ENCODE data around the gene TGM3. TPM values are rescaled to one million over a fixed set of nuclear protein-coding genes. Genes with fewer than 3 reads are reported as not detected.

Gene TGM3
- total RNA-seq, 1 experiment from 2014 or later: not detected

GRCh38 chr20:2349801-2350200, 54.0 kb downstream of the TGM3 start:
- Mint-ChIP-seq H3K4me1 (ENCODE audit: insufficient read depth, unreplicated experiment) (no peaks in the 10 kb centered on the region), H3K27me3 (ENCODE audit: insufficient read depth, unreplicated experiment) (no peaks in the 10 kb centered on the region), H3K36me3 (ENCODE audit: insufficient read depth, unreplicated experiment) (no peaks in the 10 kb centered on the region), H3K4me3 (ENCODE audit: unreplicated experiment) (no peak overlapping the region), H3K9me3 (ENCODE audit: unreplicated experiment) (no peaks in the 10 kb centered on the region), H3K27ac (ENCODE audit: low read depth, unreplicated experiment) (no peak overlapping the region)
- CTCF ChIA-PET: interaction anchor here (0.5 to 2.0 kb wide), 6 partner anchors 16 to 499 kb away, joined by 3 to 6 read pairs (median 3); no protein-coding TSS in a partner anchor
- intact Hi-C loops (cut with micrococcal nuclease): loop anchor here (10.0 kb wide), 1 partner anchor 115 kb away; no protein-coding TSS in a partner anchor
- no TSS peak for BruUV-seq (replicated peaks)
- POLR2A ChIA-PET: interaction anchor here (0.6 kb wide), 1 partner anchor 66 kb away, joined by 3 read pairs; no protein-coding TSS in a partner anchor
- TF ChIP-seq, protein P1, sequence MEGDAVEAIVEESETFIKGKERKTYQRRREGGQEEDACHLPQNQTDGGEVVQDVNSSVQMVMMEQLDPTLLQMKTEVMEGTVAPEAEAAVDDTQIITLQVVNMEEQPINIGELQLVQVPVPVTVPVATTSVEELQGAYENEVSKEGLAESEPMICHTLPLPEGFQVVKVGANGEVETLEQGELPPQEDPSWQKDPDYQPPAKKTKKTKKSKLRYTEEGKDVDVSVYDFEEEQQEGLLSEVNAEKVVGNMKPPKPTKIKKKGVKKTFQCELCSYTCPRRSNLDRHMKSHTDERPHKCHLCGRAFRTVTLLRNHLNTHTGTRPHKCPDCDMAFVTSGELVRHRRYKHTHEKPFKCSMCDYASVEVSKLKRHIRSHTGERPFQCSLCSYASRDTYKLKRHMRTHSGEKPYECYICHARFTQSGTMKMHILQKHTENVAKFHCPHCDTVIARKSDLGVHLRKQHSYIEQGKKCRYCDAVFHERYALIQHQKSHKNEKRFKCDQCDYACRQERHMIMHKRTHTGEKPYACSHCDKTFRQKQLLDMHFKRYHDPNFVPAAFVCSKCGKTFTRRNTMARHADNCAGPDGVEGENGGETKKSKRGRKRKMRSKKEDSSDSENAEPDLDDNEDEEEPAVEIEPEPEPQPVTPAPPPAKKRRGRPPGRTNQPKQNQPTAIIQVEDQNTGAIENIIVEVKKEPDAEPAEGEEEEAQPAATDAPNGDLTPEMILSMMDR (IDR thresholded peaks at IDR 0.05; ENCODE audit: unreplicated experiment): no peak
- DNase-seq (ENCODE audit: unreplicated experiment): no peak

- CTCF ChIA-PET: interaction anchor here (0.6 to 2.0 kb wide), 14 partner anchors 16 to 675 kb away, joined by 3 to 6 read pairs (median 3); no protein-coding TSS in a partner anchor
- Mint-ChIP-seq H3K27ac (ENCODE audit: low read depth, unreplicated experiment) (no peak overlapping the region), H3K36me3 (ENCODE audit: insufficient read depth, unreplicated experiment) (no peaks in the 10 kb centered on the region)
Measured at GRCh38 chr20:2350606-2351005, 54.8 kb downstream of the TGM3 start.

DNA sequence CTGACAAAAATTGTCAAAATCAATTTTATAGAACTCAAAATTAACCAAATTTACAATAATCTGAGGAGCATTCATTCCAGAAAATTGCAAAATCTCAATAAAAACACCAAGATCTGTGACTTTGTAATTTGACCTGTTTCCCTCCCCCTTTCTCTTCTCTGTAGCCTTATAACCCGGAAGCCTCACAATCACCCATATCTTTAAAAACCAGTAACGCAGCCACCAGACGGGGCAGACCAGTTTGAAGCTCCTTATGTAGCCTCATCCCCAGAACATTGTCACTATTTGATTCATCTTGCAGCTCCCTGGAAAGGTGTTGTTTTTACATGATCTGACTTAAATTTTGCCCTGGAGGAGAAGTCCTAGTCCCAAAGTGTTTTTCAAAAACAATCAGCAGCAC, 57.4 kb downstream of the TGM3 start:
- intact Hi-C loops (cut with micrococcal nuclease): no loop called here
- TF ChIP-seq, protein P1 (IDR thresholded peaks at IDR 0.05; ENCODE audit: unreplicated experiment): no peak
- no peak overlapping the region for H3K27ac Mint-ChIP-seq (ENCODE audit: low read depth, unreplicated experiment)
- no peaks in the 10 kb centered on the region for H3K27me3 Mint-ChIP-seq (ENCODE audit: insufficient read depth, unreplicated experiment)
- H3K9me3 Mint-ChIP-seq (ENCODE audit: unreplicated experiment): no peaks in the 10 kb centered on the region
- H3K36me3 Mint-ChIP-seq (ENCODE audit: insufficient read depth, unreplicated experiment): no peaks in the 10 kb centered on the region
- peaks cover 12% of the 10 kb centered on the region for H3K4me1 Mint-ChIP-seq (ENCODE audit: insufficient read depth, unreplicated experiment)
- no peak overlapping the region for H3K4me3 Mint-ChIP-seq (ENCODE audit: unreplicated experiment)
- ChIA-PET CTCF (interaction anchor here (0.6 to 1.1 kb wide), 5 partner anchors 18 to 310 kb away, joined by 3 to 6 read pairs (median 3); no protein-coding TSS in a partner anchor), POLR2A (interaction anchor here (0.5 kb wide), 1 partner anchor 9 kb away, joined by 4 read pairs; no protein-coding TSS in a partner anchor)
- no peak for DNase-seq (ENCODE audit: unreplicated experiment)
- no TSS peak for BruUV-seq (replicated peaks)

More at GRCh38 chr20:2350606-2351005, 54.8 kb downstream of the TGM3 start:
- Mint-ChIP-seq H3K4me1 (ENCODE audit: insufficient read depth, unreplicated experiment) (no peaks in the 10 kb centered on the region), H3K27me3 (ENCODE audit: insufficient read depth, unreplicated experiment) (no peaks in the 10 kb centered on the region), H3K4me3 (ENCODE audit: unreplicated experiment) (no peak overlapping the region), H3K9me3 (ENCODE audit: unreplicated experiment) (no peaks in the 10 kb centered on the region)
- intact Hi-C loops (cut with micrococcal nuclease): loop anchor here (1.0 kb wide), 1 partner anchor 102 kb away; no protein-coding TSS in a partner anchor
- POLR2A ChIA-PET: no interaction called here
- TF ChIP-seq, protein P1 (IDR thresholded peaks at IDR 0.05; ENCODE audit: unreplicated experiment): no peak
- BruUV-seq (replicated peaks): no TSS peak
- DNase-seq (ENCODE audit: unreplicated experiment): no peak

- CTCF ChIA-PET: interaction anchor here (1.1 to 2.9 kb wide), 2 partner anchors 96 to 121 kb away, joined by 3 to 22 read pairs; no protein-coding TSS in a partner anchor
- Mint-ChIP-seq H3K4me3 (ENCODE audit: unreplicated experiment) (no peak overlapping the region), H3K27ac (ENCODE audit: low read depth, unreplicated experiment) (no peak overlapping the region), H3K27me3 (ENCODE audit: insufficient read depth, unreplicated experiment) (no peaks in the 10 kb centered on the region), H3K4me1 (ENCODE audit: insufficient read depth, unreplicated experiment) (peaks cover 12% of the 10 kb centered on the region), H3K36me3 (ENCODE audit: insufficient read depth, unreplicated experiment) (no peaks in the 10 kb centered on the region), H3K9me3 (ENCODE audit: unreplicated experiment) (peaks cover 10% of the 10 kb centered on the region)
- BruUV-seq (replicated peaks): no TSS peak
- TF ChIP-seq, protein P1 (IDR thresholded peaks at IDR 0.05; ENCODE audit: unreplicated experiment): no peak
- intact Hi-C loops (cut with micrococcal nuclease): no loop called here
- no peak for DNase-seq (ENCODE audit: unreplicated experiment)
- POLR2A ChIA-PET: interaction anchor here (0.7 kb wide), 2 partner anchors 93 to 254 kb away, joined by 3 to 5 read pairs; no protein-coding TSS in a partner anchor
Measured at GRCh38 chr20:2357114-2357513, 61.3 kb downstream of the TGM3 start.
